SK-N-SH treated with all-trans-retinoic acid at 6 μM for 48 hours (cell line): ENCODE measurements around the gene RAPGEF4.

Experiments
- ISL1 ChIP-seq: fragments of 250-450 bp; sonication (Bioruptor Pico); IDR thresholded peaks from 2 replicates; pipeline ENCODE4 v2.1.2; 2022; ENCODE audit warnings: mild to moderate bottlenecking, moderate library complexity
- PATZ1 ChIP-seq: fragments of 250-450 bp; sonication (Bioruptor Pico); IDR thresholded peaks from 2 replicates; pipeline ENCODE4 v1.8.0; 2020; ENCODE audit warnings: mild to moderate bottlenecking, moderate library complexity, borderline replicate concordance
- TOX ChIP-seq: fragments of 250-450 bp; sonication (Bioruptor Pico); IDR thresholded peaks from 2 replicates; pipeline ENCODE4 v1.8.0; 2021; ENCODE audit warnings: mild to moderate bottlenecking, moderate library complexity, borderline replicate concordance
- TSHZ2 ChIP-seq: fragments of 250-450 bp; sonication (Bioruptor Pico); IDR thresholded peaks from 2 replicates; pipeline ENCODE4 v1.5.0; 2020; ENCODE audit warnings: mild to moderate bottlenecking, moderate library complexity
- TF ChIP-seq, protein P1 (sequence below): fragments of 250-450 bp; sonication (Bioruptor Pico); IDR thresholded peaks from 2 replicates; pipeline ENCODE4 v1.5.1; 2020; ENCODE audit warnings: low read depth, mild to moderate bottlenecking, moderate library complexity

DNA sequence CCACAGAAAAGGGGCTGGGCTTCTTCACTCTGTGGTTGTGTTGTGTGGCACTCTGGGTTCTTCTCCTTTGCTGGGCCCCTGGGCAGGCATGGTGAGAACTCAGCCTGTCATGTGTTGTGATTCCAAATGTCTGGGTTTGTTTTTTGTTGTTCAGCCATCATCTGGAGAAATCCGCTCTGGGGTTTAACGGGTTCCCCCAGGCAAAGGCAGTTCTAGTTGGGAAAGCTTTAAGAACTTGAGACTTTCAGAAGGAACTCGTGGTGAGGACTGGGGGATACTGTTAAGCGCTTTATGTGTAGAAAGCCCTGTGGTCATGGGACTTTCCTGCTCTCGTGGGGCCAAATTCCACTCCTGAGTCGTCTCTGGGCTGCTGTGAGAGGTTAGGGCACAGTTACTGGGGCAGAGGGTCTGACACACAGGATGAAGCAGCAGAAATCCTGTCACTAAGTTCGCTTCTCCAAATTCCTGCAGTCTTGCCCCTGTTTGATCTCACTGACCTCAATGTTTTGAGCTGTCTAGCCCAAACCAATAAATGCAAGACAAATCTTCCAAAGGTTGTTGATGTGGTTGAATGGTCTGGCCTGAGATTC lies 87.7 kb downstream of the RAPGEF4 start:
- TF ChIP-seq PATZ1 (CRISPR knock-in tag) (no peak), TSHZ2 (CRISPR knock-in tag) (no peak), ISL1 (CRISPR knock-in tag) (no peak), TOX (CRISPR knock-in tag) (no peak)
- TF ChIP-seq, protein P1, sequence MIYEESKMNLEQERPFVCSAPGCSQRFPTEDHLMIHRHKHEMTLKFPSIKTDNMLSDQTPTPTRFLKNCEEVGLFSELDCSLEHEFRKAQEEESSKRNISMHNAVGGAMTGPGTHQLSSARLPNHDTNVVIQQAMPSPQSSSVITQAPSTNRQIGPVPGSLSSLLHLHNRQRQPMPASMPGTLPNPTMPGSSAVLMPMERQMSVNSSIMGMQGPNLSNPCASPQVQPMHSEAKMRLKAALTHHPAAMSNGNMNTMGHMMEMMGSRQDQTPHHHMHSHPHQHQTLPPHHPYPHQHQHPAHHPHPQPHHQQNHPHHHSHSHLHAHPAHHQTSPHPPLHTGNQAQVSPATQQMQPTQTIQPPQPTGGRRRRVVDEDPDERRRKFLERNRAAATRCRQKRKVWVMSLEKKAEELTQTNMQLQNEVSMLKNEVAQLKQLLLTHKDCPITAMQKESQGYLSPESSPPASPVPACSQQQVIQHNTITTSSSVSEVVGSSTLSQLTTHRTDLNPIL (CRISPR knock-in tag), result no peak
